GM12801 (cell line): ENCODE results near the gene RBM20.

Experiments used
- CTCF ChIP-seq: IDR thresholded peaks from one replicate; pipeline ENCODE4 v1.5.1; 2011; ENCODE audit warnings: control low read depth; ENCODE audit not compliant: insufficient read length; ENCODE audit errors: extremely low read depth

RBM20 gene

GRCh38 chr10:110863956-110864355 lies 219.8 kb downstream of the RBM20 start:
- no peak for TF ChIP-seq CTCF

- TF ChIP-seq CTCF = no peak
Measured at GRCh38 chr10:110864662-110865140, 220.6 kb downstream of the RBM20 start.

GRCh38 chr10:110865186-110865808 lies 221.2 kb downstream of the RBM20 start:
- TF ChIP-seq CTCF = no peak

GRCh38 chr10:110865809-110866482 lies 221.8 kb downstream of the RBM20 start:
- TF ChIP-seq CTCF = no peak

GRCh38 chr10:110867807-110868465 lies 223.8 kb downstream of the RBM20 start:
- no peak for TF ChIP-seq CTCF

- TF ChIP-seq CTCF = no peak
Measured at GRCh38 chr10:110868981-110869380, 224.8 kb downstream of the RBM20 start.

- TF ChIP-seq CTCF = no peak
Measured at GRCh38 chr10:110870823-110871297, 226.7 kb downstream of the RBM20 start.
